Mesothelial cell of epicardium (in vitro differentiated cells): ENCODE measurements around the gene CDX2. TPM values are rescaled to one million over a fixed set of nuclear protein-coding genes. Genes with fewer than 3 reads are reported as not detected.

Source experiments
- DNase-seq, 2 experiments: peaks; one replicate each; pipeline ENCODE4 v3.0.0; 2021; ENCODE audit warnings: low spot score in 2 of 2; ENCODE audit not compliant: unreplicated experiment in 2 of 2
- H3K27ac Mint-ChIP-seq: 2 replicates; pipeline ENCODE4 v1.8.0; 2021; ENCODE audit warnings: mixed read lengths
- H3K27me3 Mint-ChIP-seq: 2 replicates; pipeline ENCODE4 v1.8.0; 2021; ENCODE audit warnings: low read depth, mixed read lengths
- H3K36me3 Mint-ChIP-seq: 2 replicates; pipeline ENCODE4 v1.8.0; 2021; ENCODE audit warnings: mixed read lengths
- H3K4me1 Mint-ChIP-seq: 2 replicates; pipeline ENCODE4 v1.8.0; 2021; ENCODE audit warnings: mixed read lengths
- H3K4me3 Mint-ChIP-seq: 2 replicates; pipeline ENCODE4 v1.8.0; 2021; ENCODE audit warnings: mild to moderate bottlenecking, moderate library complexity, mixed read lengths
- H3K9me3 Mint-ChIP-seq: 2 replicates; pipeline ENCODE4 v1.8.0; 2021; ENCODE audit warnings: mixed read lengths
- total RNA-seq: library from RNA; stranded (reverse); gene quantifications from 3 replicates; pipeline ENCODE4 v1.2.1, GENCODE V29; 2021
- TF ChIP-seq, protein P1 (sequence below): fragments of 200-600 bp; sonication (generic); IDR thresholded peaks from one replicate; pipeline ENCODE4 v1.5.0; 2021; ENCODE audit warnings: antibody characterized with exemption; ENCODE audit not compliant: unreplicated experiment

CDX2 gene
- total RNA-seq, 1 donor from 2014 or later = 0.16 TPM

DNA sequence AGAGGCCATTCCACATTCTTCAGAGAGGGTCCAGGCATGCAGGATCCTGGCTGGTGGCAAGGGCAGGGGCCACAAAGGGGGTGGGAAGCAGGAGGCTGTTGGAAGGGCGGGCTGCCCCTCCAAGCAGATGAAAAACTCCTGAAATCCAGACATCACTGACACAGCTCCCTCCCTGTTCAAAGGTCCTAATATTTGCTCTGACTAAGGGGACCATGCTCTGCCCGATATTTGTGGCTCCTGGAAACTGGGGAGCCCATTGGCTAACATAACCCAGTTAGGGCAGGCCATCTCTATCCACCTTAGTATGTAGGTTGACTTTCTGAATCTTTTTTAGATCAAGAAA is 3.3 kb upstream of the CDX2 start:
- Mint-ChIP-seq H3K4me3 (no peak overlapping the region), H3K27ac (no peak overlapping the region), H3K9me3 (no peaks in the 10 kb centered on the region), H3K36me3 (no peaks in the 10 kb centered on the region), H3K4me1 (peaks cover 15% of the 10 kb centered on the region), H3K27me3 (peaks cover 100% of the 10 kb centered on the region)
- no peak for DNase-seq
- TF ChIP-seq, protein P1, sequence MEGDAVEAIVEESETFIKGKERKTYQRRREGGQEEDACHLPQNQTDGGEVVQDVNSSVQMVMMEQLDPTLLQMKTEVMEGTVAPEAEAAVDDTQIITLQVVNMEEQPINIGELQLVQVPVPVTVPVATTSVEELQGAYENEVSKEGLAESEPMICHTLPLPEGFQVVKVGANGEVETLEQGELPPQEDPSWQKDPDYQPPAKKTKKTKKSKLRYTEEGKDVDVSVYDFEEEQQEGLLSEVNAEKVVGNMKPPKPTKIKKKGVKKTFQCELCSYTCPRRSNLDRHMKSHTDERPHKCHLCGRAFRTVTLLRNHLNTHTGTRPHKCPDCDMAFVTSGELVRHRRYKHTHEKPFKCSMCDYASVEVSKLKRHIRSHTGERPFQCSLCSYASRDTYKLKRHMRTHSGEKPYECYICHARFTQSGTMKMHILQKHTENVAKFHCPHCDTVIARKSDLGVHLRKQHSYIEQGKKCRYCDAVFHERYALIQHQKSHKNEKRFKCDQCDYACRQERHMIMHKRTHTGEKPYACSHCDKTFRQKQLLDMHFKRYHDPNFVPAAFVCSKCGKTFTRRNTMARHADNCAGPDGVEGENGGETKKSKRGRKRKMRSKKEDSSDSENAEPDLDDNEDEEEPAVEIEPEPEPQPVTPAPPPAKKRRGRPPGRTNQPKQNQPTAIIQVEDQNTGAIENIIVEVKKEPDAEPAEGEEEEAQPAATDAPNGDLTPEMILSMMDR = no peak

DNA sequence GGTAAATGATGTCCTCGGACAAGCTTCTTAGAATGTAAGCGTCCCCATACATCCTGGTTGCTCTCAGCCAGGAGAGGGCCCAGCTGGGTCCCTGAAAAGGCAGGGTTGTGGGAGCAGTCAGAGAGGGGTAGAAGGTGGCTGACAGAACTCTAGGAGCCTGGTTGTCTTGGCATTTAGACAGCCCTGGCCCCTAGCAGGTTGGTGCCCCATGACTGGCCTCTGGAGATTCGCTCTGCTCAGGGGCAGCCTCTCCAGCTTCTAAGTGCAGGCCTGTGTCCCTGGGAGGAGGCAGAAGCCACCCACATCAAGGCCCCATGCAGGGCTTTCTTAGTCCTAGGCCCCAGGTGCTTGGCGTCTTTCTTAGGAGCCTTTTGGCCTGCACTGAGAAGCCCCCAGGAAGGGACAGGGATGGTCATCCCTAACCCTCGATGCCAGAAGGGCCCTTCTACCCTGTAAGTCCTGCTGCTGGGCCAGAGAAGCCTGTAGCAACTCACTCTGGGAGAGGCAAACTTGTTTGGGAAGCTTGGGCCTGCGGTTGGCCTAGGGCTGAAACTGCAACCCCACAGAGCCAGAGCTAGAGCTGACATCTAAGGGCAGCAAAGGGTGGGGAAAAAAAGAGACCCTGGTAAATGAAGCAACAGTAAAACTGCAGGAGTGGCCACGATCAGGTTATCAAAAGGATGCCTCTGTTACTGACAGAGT is 2.8 kb upstream of the CDX2 start:
- no peak for DNase-seq
- Mint-ChIP-seq H3K27me3 (peaks cover 100% of the 10 kb centered on the region), H3K27ac (no peak overlapping the region), H3K4me1 (peaks cover 20% of the 10 kb centered on the region), H3K36me3 (no peaks in the 10 kb centered on the region), H3K9me3 (no peaks in the 10 kb centered on the region), H3K4me3 (no peak overlapping the region)
- TF ChIP-seq, protein P1 = no peak

DNA sequence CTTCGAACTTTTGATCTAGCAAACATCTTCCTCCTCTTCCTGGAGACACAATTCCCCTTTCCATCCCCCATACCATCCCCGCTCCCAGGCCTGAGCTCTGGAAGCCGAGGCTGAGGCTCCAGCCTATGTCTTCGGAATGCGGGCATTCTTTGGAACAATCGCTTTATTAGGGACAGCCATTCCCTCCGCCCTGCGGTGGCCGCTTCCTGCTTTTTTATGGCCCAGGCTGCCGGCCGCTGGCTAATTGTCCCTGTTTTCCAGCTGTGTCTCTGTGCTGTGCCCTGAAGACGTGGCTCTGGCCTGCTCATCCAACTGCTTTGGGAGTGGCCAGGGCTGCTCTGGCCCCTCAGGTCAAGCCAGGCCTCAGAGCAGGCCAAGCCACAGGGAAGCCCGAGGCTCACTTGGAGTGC is 2.1 kb upstream of the CDX2 start:
- H3K27ac Mint-ChIP-seq = no peak overlapping the region
- no peak for DNase-seq
- H3K36me3 Mint-ChIP-seq = no peaks in the 10 kb centered on the region
- peaks cover 100% of the 10 kb centered on the region for H3K27me3 Mint-ChIP-seq
- no peaks in the 10 kb centered on the region for H3K9me3 Mint-ChIP-seq
- H3K4me1 Mint-ChIP-seq = peaks cover 24% of the 10 kb centered on the region
- H3K4me3 Mint-ChIP-seq = no peak overlapping the region
- TF ChIP-seq, protein P1 = no peak

DNA sequence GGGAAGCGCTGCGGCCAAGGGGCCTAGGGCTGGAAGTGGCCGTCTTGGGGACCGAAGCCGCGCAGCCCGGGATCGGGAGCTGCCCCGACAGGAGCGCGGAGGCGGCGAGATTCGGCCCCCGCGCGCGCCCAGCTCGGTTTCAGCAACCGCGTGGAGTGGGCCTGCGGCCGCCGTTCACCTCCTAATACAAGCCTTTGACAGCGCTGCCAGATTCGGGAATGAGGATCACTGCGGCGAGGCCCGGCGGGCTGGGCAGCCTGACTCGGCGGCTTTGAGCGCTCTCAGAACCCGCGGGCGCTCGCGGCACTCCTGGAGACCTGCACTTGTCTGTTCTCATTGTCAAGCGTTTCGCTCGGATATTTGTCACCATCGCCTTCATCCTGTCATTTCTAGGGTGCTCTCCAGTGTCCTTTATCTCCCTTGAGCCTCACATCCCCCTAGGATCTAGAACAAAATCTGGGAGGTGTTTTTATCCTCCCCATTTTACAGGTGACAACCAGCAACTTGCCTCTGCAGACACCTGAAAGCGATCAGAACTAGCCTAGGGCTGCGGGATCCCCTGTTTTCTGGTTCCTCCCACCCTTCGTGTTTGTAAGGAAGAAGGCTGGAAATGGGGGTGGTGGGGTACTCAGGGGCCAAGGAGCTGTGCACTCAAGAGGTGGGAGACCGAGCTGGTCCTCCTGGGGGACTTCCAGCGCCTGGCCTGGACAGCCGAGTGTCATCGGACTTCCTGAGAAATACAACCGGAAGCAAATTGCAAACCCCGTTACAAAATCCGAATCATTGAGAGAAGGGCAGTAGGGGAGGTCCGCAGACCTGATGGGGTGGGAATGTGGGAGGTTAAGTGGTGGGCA is 1.5 kb upstream of the CDX2 start:
- H3K27me3 Mint-ChIP-seq = peaks cover 100% of the 10 kb centered on the region
- no peak for DNase-seq
- H3K27ac Mint-ChIP-seq = no peak overlapping the region
- no peaks in the 10 kb centered on the region for H3K36me3 Mint-ChIP-seq
- no peak overlapping the region for H3K4me3 Mint-ChIP-seq
- TF ChIP-seq, protein P1 = no peak
- peaks cover 27% of the 10 kb centered on the region for H3K4me1 Mint-ChIP-seq
- no peaks in the 10 kb centered on the region for H3K9me3 Mint-ChIP-seq

DNA sequence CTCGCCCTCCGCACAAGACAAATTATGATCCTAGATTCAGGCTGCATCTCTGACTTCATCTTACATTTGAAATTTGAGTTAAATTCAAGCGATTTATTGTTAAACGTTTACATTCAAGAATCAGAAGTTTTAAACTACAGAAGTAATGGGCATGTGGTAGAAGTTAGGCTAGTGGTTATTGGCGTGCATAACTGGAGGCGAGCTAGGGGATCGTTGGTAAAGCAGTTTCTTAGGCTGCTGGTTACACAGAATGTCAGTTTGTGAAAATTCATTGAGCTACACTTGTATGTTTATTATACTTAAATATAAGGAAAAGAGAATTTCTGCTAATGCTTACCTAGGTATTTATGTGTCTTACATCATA is 733 bp upstream of the CDX2 start:
- DNase-seq = no peak
- Mint-ChIP-seq H3K4me3 (peak overlapping the region; percentile 5), H3K27ac (no peak overlapping the region), H3K36me3 (no peaks in the 10 kb centered on the region), H3K9me3 (no peaks in the 10 kb centered on the region), H3K4me1 (peaks cover 26% of the 10 kb centered on the region), H3K27me3 (peaks cover 100% of the 10 kb centered on the region)
- TF ChIP-seq, protein P1 = no peak
